GF-D8 (cell line): Measurements from ENCODE around the gene LRRC46.
A peak's percentile ranks its signal among the peaks of the same experiment; 100 is the strongest.

Experiments used
- DNase-seq: peaks from one replicate; lab custom pipeline; 2025; lab: John Stamatoyannopoulos, UW

The LRRC46 gene, protein sequence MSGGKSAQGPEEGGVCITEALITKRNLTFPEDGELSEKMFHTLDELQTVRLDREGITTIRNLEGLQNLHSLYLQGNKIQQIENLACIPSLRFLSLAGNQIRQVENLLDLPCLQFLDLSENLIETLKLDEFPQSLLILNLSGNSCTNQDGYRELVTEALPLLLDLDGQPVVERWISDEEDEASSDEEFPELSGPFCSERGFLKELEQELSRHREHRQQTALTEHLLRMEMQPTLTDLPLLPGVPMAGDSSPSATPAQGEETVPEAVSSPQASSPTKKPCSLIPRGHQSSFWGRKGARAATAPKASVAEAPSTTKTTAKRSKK

DNA sequence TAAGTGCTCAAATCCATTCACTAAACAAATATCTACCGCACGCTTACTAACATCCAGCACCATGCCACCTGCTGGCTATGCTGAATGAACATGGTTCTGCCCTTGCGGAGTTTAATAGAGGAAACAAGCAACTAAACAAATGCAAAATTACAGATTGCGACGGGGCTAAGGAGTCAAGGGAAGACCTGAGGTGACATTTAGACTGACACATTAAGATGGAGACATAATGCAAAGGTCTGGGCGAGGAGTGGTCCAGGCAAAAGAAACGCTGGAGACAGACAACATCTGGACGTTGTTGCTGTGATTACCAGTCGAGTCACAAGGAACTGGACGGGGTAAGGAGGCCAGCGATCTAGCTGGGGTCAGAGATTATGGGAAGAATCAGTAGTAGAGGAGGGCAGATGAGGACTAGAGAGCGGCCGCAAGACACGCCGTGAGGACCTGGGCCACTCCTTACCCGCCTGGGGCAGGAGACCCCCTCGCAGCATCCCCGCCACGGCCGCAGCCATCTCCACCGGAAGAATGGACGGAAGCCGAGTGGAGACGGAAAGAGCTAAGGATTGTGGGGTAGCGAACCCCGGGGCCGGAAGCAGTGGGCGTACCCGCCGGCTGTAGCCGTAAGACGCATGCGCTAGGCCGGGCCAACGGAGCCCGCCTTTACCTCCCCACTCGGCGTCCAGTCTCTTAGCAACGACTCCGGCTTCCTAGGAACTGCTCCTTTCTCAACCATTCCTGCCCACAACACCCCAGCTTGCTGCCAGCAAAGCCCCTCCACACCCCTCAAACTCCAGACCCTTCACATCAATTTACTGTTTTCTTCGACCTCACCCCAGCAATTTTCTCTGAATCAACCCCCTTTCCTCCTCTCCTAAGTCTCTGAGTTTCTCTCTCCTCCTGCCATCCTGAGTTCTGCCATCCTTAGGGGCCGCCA lies at the start of gene LRRC46, which contains the start of gene MRPL10:
Gene LRRC46, plus strand, starts transcription at position 668 of the 931 bp plus-strand sequence. CDS start 320 bp downstream, outside the sequence.
Gene MRPL10, minus strand, starts transcription at position 539 of the 931 bp plus-strand sequence. Its CDS starts 30 bp downstream, at position 509.
- peak; percentile 78 for DNase-seq

DNA sequence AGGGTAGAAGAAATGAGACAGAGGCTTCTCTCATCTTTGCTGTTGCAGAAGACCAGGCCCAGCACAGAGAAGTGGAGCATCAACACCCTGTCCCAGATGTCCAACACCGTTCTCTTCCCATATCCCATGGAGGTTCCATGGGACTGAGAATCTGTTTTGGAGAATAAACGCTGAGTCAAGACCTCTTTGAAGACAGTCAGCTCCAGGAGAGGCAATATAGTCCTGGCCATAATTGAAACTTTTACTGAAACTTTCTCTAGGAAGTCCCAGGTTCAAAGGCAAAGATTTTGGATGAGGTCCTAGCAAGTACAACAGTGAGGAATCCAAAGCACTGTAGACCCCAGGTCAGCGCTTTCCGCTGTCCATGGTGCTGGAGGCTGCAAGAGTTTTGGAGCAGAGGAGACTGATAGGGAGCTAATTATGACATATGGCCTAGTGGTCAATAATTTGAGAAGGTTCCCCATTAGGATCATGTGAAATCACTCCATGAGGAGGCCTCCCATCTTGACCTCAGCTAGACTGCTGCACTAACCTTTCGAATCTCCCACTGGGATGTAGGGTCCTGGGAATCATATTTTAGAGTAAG lies 45.8 kb upstream of the LRRC46 start:
- DNase-seq = no peak

DNA sequence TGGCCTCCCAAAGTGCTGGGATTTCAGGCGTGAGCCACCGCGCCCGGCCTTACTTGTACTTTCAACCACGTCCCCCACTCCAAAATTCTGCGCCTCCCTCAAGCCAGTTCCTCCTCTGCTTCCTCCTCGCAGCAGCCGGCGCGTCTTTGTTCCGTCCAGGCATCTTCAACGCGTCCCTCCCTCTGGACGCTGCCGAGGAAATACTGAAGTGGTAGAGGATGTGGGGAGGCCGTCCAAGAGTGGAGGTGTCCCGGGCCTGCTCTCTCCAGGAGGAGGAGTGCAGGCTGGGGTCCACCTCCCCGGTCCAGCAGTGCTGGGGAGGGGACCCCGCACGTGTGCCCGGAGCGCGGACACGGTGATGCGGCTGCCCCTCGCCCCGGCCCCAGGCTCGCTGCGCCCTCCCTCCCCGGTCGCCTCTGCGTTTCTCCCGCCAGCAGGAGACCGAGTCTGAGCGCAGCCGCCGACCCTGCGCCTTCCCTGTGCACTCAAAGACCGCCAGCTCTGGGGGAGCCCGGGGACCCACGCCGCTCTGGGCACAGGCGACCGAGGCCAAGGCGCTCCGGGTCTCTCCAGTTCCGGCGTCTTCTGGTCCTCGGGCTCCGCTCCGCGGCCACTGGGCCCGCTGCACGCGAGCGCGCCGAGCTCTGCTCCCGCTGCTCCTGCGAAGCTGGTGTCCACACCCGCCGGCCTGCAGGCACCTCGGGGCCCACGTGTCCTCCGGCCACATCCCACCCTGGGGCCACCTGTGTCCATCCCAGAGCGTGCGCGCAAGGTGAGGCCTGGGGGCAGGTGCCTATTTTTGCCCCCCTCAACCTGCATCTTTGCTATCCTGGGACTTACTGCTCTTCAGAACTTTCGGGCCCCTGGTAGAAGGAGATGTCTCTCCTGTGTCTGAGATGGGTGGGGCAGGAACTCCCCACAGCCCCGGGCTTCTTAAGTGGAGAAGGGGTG lies 41.6 kb upstream of the LRRC46 start:
- DNase-seq = no peak

DNA sequence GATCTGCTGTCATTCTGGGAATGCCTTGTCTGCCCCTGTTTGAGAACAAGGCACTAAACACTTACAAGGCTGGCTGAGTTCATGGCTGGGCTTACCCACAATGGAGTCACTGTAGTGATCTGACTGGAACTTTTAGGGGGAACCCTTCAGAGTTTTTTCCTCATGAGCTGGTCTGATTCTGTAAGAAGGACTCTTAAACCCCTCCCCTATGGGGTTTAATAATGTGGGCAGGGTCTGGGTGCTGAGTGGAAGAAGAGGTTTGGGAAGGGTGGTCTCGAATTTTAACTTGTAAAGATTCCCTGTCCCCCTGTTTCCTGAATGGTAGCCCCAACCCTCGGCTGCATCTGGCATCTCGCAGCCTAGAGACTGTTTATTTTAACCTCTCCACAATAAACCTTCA lies 40.4 kb upstream of the LRRC46 start:
- no peak for DNase-seq

- no peak for DNase-seq
Observed at GRCh38 chr17:47792457-47792856, 39.0 kb upstream of the LRRC46 start.

- no peak for DNase-seq
Observed at GRCh38 chr17:47792979-47793378, 38.5 kb upstream of the LRRC46 start.

GRCh38 chr17:47797797-47798196 lies 33.7 kb upstream of the LRRC46 start:
- DNase-seq = no peak

- DNase-seq = no peak
Observed at GRCh38 chr17:47800686-47801085, 30.8 kb upstream of the LRRC46 start.

- DNase-seq = no peak
Observed at GRCh38 chr17:47801176-47801765, 30.2 kb upstream of the LRRC46 start.

GRCh38 chr17:47801906-47802305 lies 29.6 kb upstream of the LRRC46 start:
- DNase-seq = no peak

DNA sequence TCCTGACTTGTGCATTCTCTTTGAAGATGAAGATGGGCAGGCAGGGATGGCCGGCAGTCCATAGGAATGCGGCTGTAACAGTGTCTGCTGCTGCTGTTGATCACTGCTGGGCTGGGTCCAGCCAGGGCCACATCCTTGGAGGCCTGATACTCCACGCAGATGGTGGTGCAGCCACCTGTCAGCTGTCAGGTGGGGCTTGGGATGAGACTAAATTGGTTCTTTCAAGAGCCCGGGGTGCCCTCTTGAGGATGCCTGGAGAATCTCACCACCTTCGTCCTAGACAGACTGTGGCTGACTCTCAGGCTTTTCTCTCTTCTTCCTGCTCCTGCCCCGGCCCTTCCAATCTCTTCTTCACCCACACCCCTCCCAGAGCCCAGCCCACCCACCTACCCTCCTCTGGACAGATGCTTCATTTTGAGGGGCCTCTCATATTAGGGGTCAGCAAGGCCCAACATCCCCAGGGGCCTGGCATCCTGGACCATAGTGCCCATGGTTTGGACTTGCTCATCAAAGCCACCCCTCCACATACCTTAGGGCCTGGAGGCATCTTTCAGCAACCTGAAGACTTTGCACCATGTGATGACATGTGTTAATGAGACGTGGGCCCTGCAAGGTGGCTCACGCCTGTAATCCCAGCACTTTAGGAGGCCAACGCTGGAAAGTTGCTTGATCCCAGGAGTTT lies 29.0 kb upstream of the LRRC46 start:
- DNase-seq = no peak

GRCh38 chr17:47803201-47803600 lies 28.3 kb upstream of the LRRC46 start:
- no peak for DNase-seq

GRCh38 chr17:47803751-47804150 lies 27.7 kb upstream of the LRRC46 start:
- DNase-seq = no peak

DNA sequence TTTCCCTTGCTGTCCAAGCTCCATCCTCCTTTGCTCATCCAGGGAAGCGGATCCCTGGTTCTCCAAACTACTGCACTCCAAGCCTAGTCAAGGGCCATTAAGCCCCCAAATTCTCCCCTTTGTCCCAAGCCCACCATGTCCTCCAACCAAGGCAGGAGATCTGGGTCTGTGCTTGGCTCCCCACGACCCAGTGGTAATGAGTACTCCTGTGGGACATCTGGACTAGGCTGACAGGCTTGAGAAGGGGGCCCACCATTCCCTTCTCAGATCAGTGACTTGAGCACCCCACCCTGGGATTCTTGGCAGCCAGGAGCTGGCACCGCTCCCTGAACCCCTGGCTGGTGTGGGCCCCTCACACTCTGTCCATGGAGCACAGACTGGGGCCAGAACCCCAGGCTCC lies 27.0 kb upstream of the LRRC46 start:
- DNase-seq = no peak

- DNase-seq = no peak
Observed at GRCh38 chr17:47806026-47806912, 25.2 kb upstream of the LRRC46 start.

GRCh38 chr17:47806913-47807255 lies 24.6 kb upstream of the LRRC46 start:
- DNase-seq = no peak

DNA sequence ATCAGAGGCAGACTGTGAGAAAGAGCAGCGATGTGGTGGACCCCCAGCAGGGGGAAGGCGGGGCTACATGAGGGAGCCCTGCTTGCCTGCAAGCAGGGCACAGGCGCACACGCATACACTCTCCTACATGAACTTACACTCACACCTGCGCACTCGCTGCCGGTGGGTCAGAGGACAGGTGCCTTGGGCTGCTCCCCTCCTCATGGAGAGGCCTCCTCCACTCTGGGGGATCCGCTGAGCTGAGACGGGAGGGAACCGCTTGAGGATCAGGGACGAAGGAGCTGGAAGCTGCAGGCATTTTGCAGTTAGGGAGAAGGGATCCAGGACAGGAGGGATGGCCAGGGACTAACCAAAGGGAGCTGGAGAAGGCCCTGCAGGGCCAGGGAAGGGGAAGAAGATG lies 24.0 kb upstream of the LRRC46 start:
- DNase-seq = no peak

GRCh38 chr17:47808036-47808829 lies 23.2 kb upstream of the LRRC46 start:
- DNase-seq = no peak
